ENCODE measurements around the gene OPCML. TPM values are rescaled to one million over a fixed set of nuclear protein-coding genes. Genes with fewer than 3 reads are reported as not detected.

The OPCML gene
- total RNA-seq, 4 donors from 2014 or later, result 0.16 TPM; not detected in 3

GRCh38 chr11:133525976-133526375 lies 6.3 kb downstream of the OPCML start:
- DNase-seq (ENCODE audit: low spot score in 2 of 2), result no peak
- intact Hi-C loops (cut with DNase I; ENCODE audit: low total_unique reads), result no loop called here
- no peak for TF ChIP-seq CTCF (IDR thresholded peaks at IDR 0.05)
- H3K4me3 ChIP-seq (ENCODE audit: low read depth, poor library complexity, severe bottlenecking), result no peak overlapping the region
- 72 to 81% methylated on average over 7 of the region's 7 CpGs for WGBS, 2 donors

GRCh38 chr11:133524488-133524887 lies 7.8 kb downstream of the OPCML start:
- 84 to 89% methylated on average over 8 of the region's 8 CpGs for WGBS, 2 donors
- no peak overlapping the region for H3K4me3 ChIP-seq (ENCODE audit: low read depth, poor library complexity, severe bottlenecking)
- intact Hi-C loops (cut with DNase I; ENCODE audit: low total_unique reads), result no loop called here
- DNase-seq (ENCODE audit: low spot score in 2 of 2), result no peak
- no peak for TF ChIP-seq POLR2A (IDR thresholded peaks at IDR 0.05)
- TF ChIP-seq CTCF (IDR thresholded peaks at IDR 0.05), result no peak

GRCh38 chr11:133522344-133522743 lies 10.0 kb downstream of the OPCML start:
- 86 to 87% methylated on average over 6 of the region's 6 CpGs for WGBS, 2 donors
- no peak overlapping the region for H3K4me3 ChIP-seq (ENCODE audit: low read depth, poor library complexity, severe bottlenecking)
- TF ChIP-seq POLR2A (IDR thresholded peaks at IDR 0.05), result no peak
- no peak for TF ChIP-seq CTCF (IDR thresholded peaks at IDR 0.05)
- no peak for DNase-seq (ENCODE audit: low spot score in 2 of 2)
- intact Hi-C loops (cut with DNase I; ENCODE audit: low total_unique reads), result no loop called here

GRCh38 chr11:133521502-133521901 lies 10.8 kb downstream of the OPCML start:
- no peak for TF ChIP-seq CTCF (IDR thresholded peaks at IDR 0.05)
- no peak for TF ChIP-seq POLR2A (IDR thresholded peaks at IDR 0.05)
- DNase-seq (ENCODE audit: low spot score in 2 of 2), result no peak
- intact Hi-C loops (cut with DNase I; ENCODE audit: low total_unique reads), result no loop called here
- WGBS, 2 donors, result 87 to 90% methylated on average over 2 of the region's 2 CpGs
- no peak overlapping the region for H3K4me3 ChIP-seq (ENCODE audit: low read depth, poor library complexity, severe bottlenecking)

- no peak for DNase-seq (ENCODE audit: low spot score in 2 of 2)
- TF ChIP-seq POLR2A (IDR thresholded peaks at IDR 0.05) (no peak), CTCF (IDR thresholded peaks at IDR 0.05) (no peak)
- no peak overlapping the region for H3K4me3 ChIP-seq (ENCODE audit: low read depth, poor library complexity, severe bottlenecking)
- 60 to 80% methylated on average over 7 of the region's 7 CpGs for WGBS, 2 donors
- intact Hi-C loops (cut with DNase I; ENCODE audit: low total_unique reads), result no loop called here
Observed at GRCh38 chr11:133520707-133521106, 11.6 kb downstream of the OPCML start.

- WGBS, 2 donors, result 77 to 94% methylated on average over 3 of the region's 3 CpGs
- TF ChIP-seq POLR2A (IDR thresholded peaks at IDR 0.05) (no peak), CTCF (IDR thresholded peaks at IDR 0.05) (no peak)
- intact Hi-C loops (cut with DNase I; ENCODE audit: low total_unique reads), result no loop called here
- peak in 1 of 2 donors; percentile 10 for DNase-seq (ENCODE audit: low spot score in 2 of 2)
- H3K4me3 ChIP-seq (ENCODE audit: low read depth, poor library complexity, severe bottlenecking), result no peak overlapping the region
Observed at GRCh38 chr11:133519560-133519959, 12.7 kb downstream of the OPCML start.

All from lower leg skin (tissue), 4 donors.